ENCODE data around the gene PSMA7.

- TF ChIP-seq POLR2A (IDR thresholded peaks at IDR 0.05; ENCODE audit: low read length) (no peak), GATA1 (IDR thresholded peaks at IDR 0.05; ENCODE audit: low read depth, low read length) (no peak)
Measured at GRCh38 chr20:62087227-62087626, 56.0 kb downstream of the PSMA7 start.

Data from erythroblast (primary cell).